ENCODE data around the gene SNX24. TPM values are rescaled to one million over a fixed set of nuclear protein-coding genes. Genes with fewer than 3 reads are reported as not detected.

The SNX24 gene
- total RNA-seq, 1 donor from 2014 or later = 20.4 TPM

- Mint-ChIP-seq H3K27ac (peak overlapping the region; percentile 94), H3K4me3 (ENCODE audit: low read depth) (no peak overlapping the region), H3K27me3 (no peaks in the 10 kb centered on the region), H3K4me1 (ENCODE audit: low read depth) (peaks cover 22% of the 10 kb centered on the region), H3K9me3 (ENCODE audit: low read depth) (peaks cover 5% of the 10 kb centered on the region), H3K36me3 (ENCODE audit: insufficient read depth) (peaks cover 9% of the 10 kb centered on the region)
- TF ChIP-seq CTCF (IDR thresholded peaks at IDR 0.05; ENCODE audit: unreplicated experiment) = no peak
- DNase-seq (ENCODE audit: low spot score, unreplicated experiment) = no peak
Measured at GRCh38 chr5:122915717-122916461, 70.5 kb downstream of the SNX24 start.

- no peak for TF ChIP-seq CTCF (IDR thresholded peaks at IDR 0.05; ENCODE audit: unreplicated experiment)
- DNase-seq (ENCODE audit: low spot score, unreplicated experiment) = no peak
- no peak overlapping the region for H3K4me3 Mint-ChIP-seq (ENCODE audit: low read depth)
- H3K27ac Mint-ChIP-seq = peak overlapping the region; percentile 94
- H3K27me3 Mint-ChIP-seq = no peaks in the 10 kb centered on the region
- H3K9me3 Mint-ChIP-seq (ENCODE audit: low read depth) = peaks cover 5% of the 10 kb centered on the region
- H3K36me3 Mint-ChIP-seq (ENCODE audit: insufficient read depth) = peaks cover 9% of the 10 kb centered on the region
- H3K4me1 Mint-ChIP-seq (ENCODE audit: low read depth) = peaks cover 26% of the 10 kb centered on the region
Measured at GRCh38 chr5:122916490-122916889, 71.1 kb downstream of the SNX24 start.

DNA sequence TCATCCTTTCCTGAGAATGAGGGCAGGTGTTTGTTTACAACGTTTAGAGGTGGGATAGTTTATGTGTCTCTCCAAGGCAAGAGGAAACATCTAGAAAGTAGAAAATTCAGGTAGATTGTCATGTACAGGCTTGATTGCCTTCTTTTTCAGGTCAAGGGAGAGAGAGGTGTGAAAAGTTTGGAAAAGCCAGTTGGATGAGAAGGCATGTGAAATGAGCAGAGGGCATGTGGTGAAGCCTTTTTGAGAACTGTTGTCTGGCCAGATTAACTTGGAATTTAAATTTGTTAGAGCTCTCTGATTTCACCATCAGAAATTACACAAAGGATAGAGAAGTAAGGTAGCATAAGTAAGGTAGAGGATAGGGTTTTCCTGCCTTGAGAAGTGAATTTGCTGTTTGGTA is 74.6 kb downstream of the SNX24 start:
- H3K27me3 Mint-ChIP-seq = no peaks in the 10 kb centered on the region
- H3K27ac Mint-ChIP-seq = no peak overlapping the region
- peaks cover 4% of the 10 kb centered on the region for H3K36me3 Mint-ChIP-seq (ENCODE audit: insufficient read depth)
- no peak for DNase-seq (ENCODE audit: low spot score, unreplicated experiment)
- no peak for TF ChIP-seq CTCF (IDR thresholded peaks at IDR 0.05; ENCODE audit: unreplicated experiment)
- no peaks in the 10 kb centered on the region for H3K9me3 Mint-ChIP-seq (ENCODE audit: low read depth)
- peaks cover 27% of the 10 kb centered on the region for H3K4me1 Mint-ChIP-seq (ENCODE audit: low read depth)
- no peak overlapping the region for H3K4me3 Mint-ChIP-seq (ENCODE audit: low read depth)

GRCh38 chr5:122921826-122922225 is 76.4 kb downstream of the SNX24 start:
- H3K27me3 Mint-ChIP-seq = no peaks in the 10 kb centered on the region
- DNase-seq (ENCODE audit: low spot score, unreplicated experiment) = no peak
- H3K4me3 Mint-ChIP-seq (ENCODE audit: low read depth) = no peak overlapping the region
- H3K27ac Mint-ChIP-seq = no peak overlapping the region
- no peak for TF ChIP-seq CTCF (IDR thresholded peaks at IDR 0.05; ENCODE audit: unreplicated experiment)
- no peaks in the 10 kb centered on the region for H3K36me3 Mint-ChIP-seq (ENCODE audit: insufficient read depth)
- H3K4me1 Mint-ChIP-seq (ENCODE audit: low read depth) = peaks cover 8% of the 10 kb centered on the region
- no peaks in the 10 kb centered on the region for H3K9me3 Mint-ChIP-seq (ENCODE audit: low read depth)

DNA sequence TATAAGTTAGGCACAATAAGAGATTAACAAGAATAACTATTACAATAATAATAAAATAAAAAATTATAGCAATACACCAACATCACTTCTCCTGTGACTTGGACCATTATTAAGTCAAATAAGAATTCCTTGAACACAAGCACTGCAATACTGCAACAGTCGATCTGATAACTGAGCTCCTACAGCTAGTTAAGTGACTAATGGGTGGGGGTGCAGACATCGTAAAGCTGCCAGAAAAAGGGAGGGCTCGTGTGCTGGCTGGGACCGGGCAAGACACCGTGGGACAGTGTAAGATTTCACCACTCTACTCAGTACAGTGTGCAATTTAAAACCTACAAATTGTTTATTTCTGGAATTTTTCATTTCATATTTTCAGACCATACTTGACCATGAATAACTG is 78.8 kb downstream of the SNX24 start:
- H3K4me3 Mint-ChIP-seq (ENCODE audit: low read depth) = no peak overlapping the region
- peaks cover 8% of the 10 kb centered on the region for H3K4me1 Mint-ChIP-seq (ENCODE audit: low read depth)
- DNase-seq (ENCODE audit: low spot score, unreplicated experiment) = no peak
- no peaks in the 10 kb centered on the region for H3K36me3 Mint-ChIP-seq (ENCODE audit: insufficient read depth)
- H3K27ac Mint-ChIP-seq = no peak overlapping the region
- no peaks in the 10 kb centered on the region for H3K27me3 Mint-ChIP-seq
- no peaks in the 10 kb centered on the region for H3K9me3 Mint-ChIP-seq (ENCODE audit: low read depth)
- TF ChIP-seq CTCF (IDR thresholded peaks at IDR 0.05; ENCODE audit: unreplicated experiment) = no peak
